A673 (cell line): ENCODE data around the gene TSPAN11.

Experiments used
- CTCF ChIP-seq: fragments of 300-800, 200-600 bp; sonication (generic); conservative IDR thresholded peaks from 2 replicates; pipeline ENCODE4 v1.5.1; 2017; ENCODE audit warnings: low read depth, mild to moderate bottlenecking, antibody characterized with exemption, low read length, moderate library complexity, mixed read lengths
- EZH2 ChIP-seq: fragments of 200-600 bp; sonication (generic); IDR thresholded peaks from 2 replicates; pipeline ENCODE4 v1.6.1; 2017; ENCODE audit warnings: borderline replicate concordance, low read depth, mild to moderate bottlenecking, mixed read lengths, antibody characterized with exemption, low read length; ENCODE audit not compliant: poor library complexity, severe bottlenecking

- TF ChIP-seq CTCF (no peak), EZH2 (no peak)
These were observed 823 bp upstream of the TSPAN11 start for GRCh38 chr12:30925607-30926242.
